ENCODE results near the gene RNF40.

RNF40 gene

GRCh38 chr16:30762991-30763725 lies 1.0 kb downstream of the RNF40 start:
- no peak for DNase-seq

- no peak for DNase-seq
Observed at GRCh38 chr16:30764086-30764485, 2.0 kb downstream of the RNF40 start.

- DNase-seq, result no peak
Observed at GRCh38 chr16:30764816-30765465, 2.8 kb downstream of the RNF40 start.

- DNase-seq, result no peak
Observed at GRCh38 chr16:30766206-30766932, 4.2 kb downstream of the RNF40 start.

GRCh38 chr16:30766933-30767284 lies 4.8 kb downstream of the RNF40 start:
- no peak for DNase-seq

GRCh38 chr16:30767767-30768465 lies 5.8 kb downstream of the RNF40 start:
- DNase-seq, result no peak

- DNase-seq, result no peak
Observed at GRCh38 chr16:30768583-30769181, 6.6 kb downstream of the RNF40 start.

- no peak for DNase-seq
Observed at GRCh38 chr16:30769379-30770089, 7.4 kb downstream of the RNF40 start.

GRCh38 chr16:30771726-30772125 lies 9.6 kb downstream of the RNF40 start:
- DNase-seq, result no peak

GRCh38 chr16:30773826-30774225 lies 11.7 kb downstream of the RNF40 start:
- DNase-seq, result no peak

GRCh38 chr16:30774367-30775130 lies 12.4 kb downstream of the RNF40 start:
- no peak for DNase-seq

- DNase-seq, result no peak
Observed at GRCh38 chr16:30775131-30775391, 12.9 kb downstream of the RNF40 start.

GRCh38 chr16:30775392-30776188 lies 13.5 kb downstream of the RNF40 start:
- peak; percentile 89 to 90 for DNase-seq

GRCh38 chr16:30777591-30778297 lies 15.6 kb downstream of the RNF40 start:
- DNase-seq, result no peak

- no peak for DNase-seq
Observed at GRCh38 chr16:30778549-30779244, 16.6 kb downstream of the RNF40 start.

GRCh38 chr16:30779596-30779995 lies 17.5 kb downstream of the RNF40 start:
- no peak for DNase-seq

GRCh38 chr16:30780021-30780420 lies 17.9 kb downstream of the RNF40 start:
- DNase-seq, result no peak

GRCh38 chr16:30780549-30780948 lies 18.4 kb downstream of the RNF40 start:
- no peak for DNase-seq

- no peak for DNase-seq
Observed at GRCh38 chr16:30782486-30783279, 20.6 kb downstream of the RNF40 start.
